ENCODE measurements around the gene TXNRD2.

DNA sequence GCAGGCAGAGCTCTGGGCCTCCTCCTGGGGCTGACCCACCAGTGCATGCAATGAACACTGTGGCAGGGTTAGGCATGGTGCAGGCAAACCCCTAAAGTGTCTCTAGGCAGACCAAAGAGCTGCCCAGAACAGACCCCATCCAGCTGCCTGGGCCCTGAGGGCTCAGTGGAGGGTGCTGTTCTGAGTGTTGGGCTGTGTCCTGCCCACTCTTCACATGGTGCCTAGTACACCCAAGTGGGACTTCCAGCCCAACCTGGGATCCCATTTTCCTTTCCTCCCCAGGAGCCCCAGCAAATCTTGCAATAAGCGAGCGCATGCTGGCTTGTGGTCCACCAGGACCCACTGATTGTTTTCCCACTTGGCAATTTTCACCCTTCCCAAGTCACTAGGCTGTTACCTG lies 48.6 kb upstream of the TXNRD2 start:
- TF ChIP-seq, protein P1, sequence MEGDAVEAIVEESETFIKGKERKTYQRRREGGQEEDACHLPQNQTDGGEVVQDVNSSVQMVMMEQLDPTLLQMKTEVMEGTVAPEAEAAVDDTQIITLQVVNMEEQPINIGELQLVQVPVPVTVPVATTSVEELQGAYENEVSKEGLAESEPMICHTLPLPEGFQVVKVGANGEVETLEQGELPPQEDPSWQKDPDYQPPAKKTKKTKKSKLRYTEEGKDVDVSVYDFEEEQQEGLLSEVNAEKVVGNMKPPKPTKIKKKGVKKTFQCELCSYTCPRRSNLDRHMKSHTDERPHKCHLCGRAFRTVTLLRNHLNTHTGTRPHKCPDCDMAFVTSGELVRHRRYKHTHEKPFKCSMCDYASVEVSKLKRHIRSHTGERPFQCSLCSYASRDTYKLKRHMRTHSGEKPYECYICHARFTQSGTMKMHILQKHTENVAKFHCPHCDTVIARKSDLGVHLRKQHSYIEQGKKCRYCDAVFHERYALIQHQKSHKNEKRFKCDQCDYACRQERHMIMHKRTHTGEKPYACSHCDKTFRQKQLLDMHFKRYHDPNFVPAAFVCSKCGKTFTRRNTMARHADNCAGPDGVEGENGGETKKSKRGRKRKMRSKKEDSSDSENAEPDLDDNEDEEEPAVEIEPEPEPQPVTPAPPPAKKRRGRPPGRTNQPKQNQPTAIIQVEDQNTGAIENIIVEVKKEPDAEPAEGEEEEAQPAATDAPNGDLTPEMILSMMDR (IDR thresholded peaks at IDR 0.05): no peak
- TF ChIP-seq EZH2phosphoT487 (IDR thresholded peaks at IDR 0.05) (no peak), EZH2 (IDR thresholded peaks at IDR 0.05) (no peak)
